Activated gamma-delta T cell treated with Interleukin-2 at 50 U/mL for 16 hours (primary cell): ENCODE data around the gene SMIM10L2A.
A peak's percentile ranks its signal among the peaks of the same experiment; 100 is the strongest.
"Not testable (repeated sequence)": the region's sequence is repeated elsewhere in the genome, so short reads cannot be mapped to it uniquely, and the experiment has no call there.

Experiments used
- DNase-seq: peaks from one replicate; pipeline ENCODE4 v3.0.0-alpha.2; 2020

The SMIM10L2A gene

GRCh38 chrX:135421932-135422809, at the start of gene SMIM10L2A:
Gene SMIM10L2A (plus strand): TSS chrX:135421944. CDS start chrX:135422132, 188 bp downstream.
- DNase-seq: no peak

- no peak for DNase-seq
Measured at GRCh38 chrX:135373357-135373756, 48.4 kb upstream of the SMIM10L2A start.

GRCh38 chrX:135382260-135382659, 39.5 kb upstream of the SMIM10L2A start:
- no peak for DNase-seq

GRCh38 chrX:135383249-135383648, 38.5 kb upstream of the SMIM10L2A start:
- DNase-seq: no peak

GRCh38 chrX:135384161-135384836, 37.4 kb upstream of the SMIM10L2A start:
- DNase-seq: peak; percentile 31

- no peak for DNase-seq
Measured at GRCh38 chrX:135388841-135389240, 32.9 kb upstream of the SMIM10L2A start.

GRCh38 chrX:135389243-135389642, 32.5 kb upstream of the SMIM10L2A start:
- DNase-seq: no peak

- no peak for DNase-seq
Measured at GRCh38 chrX:135389717-135390116, 32.0 kb upstream of the SMIM10L2A start.

GRCh38 chrX:135391734-135392133, 30.0 kb upstream of the SMIM10L2A start:
- DNase-seq: no peak

GRCh38 chrX:135393051-135393450, 28.7 kb upstream of the SMIM10L2A start:
- DNase-seq: no peak

- DNase-seq: no peak
Measured at GRCh38 chrX:135395064-135395463, 26.7 kb upstream of the SMIM10L2A start.

GRCh38 chrX:135396109-135396508, 25.6 kb upstream of the SMIM10L2A start:
- DNase-seq: no peak

- DNase-seq: no peak
Measured at GRCh38 chrX:135396566-135396965, 25.2 kb upstream of the SMIM10L2A start.

GRCh38 chrX:135397652-135398051, 24.1 kb upstream of the SMIM10L2A start:
- no peak for DNase-seq

- DNase-seq: no peak
Measured at GRCh38 chrX:135403374-135403773, 18.4 kb upstream of the SMIM10L2A start.

- DNase-seq: not testable (repeated sequence)
Measured at GRCh38 chrX:135406428-135406827, 15.3 kb upstream of the SMIM10L2A start.

- no peak for DNase-seq
Measured at GRCh38 chrX:135408794-135409193, 12.9 kb upstream of the SMIM10L2A start.

GRCh38 chrX:135410861-135411627, 10.7 kb upstream of the SMIM10L2A start:
- DNase-seq: no peak

GRCh38 chrX:135411893-135412292, 9.9 kb upstream of the SMIM10L2A start:
- no peak for DNase-seq

- no peak for DNase-seq
Measured at GRCh38 chrX:135416546-135416945, 5.2 kb upstream of the SMIM10L2A start.

- DNase-seq: no peak
Measured at GRCh38 chrX:135420831-135421230, 913 bp upstream of the SMIM10L2A start.

- DNase-seq: peak; percentile 83
Measured at GRCh38 chrX:135421537-135421931, 210 bp upstream of the SMIM10L2A start.

GRCh38 chrX:135422810-135423168, 1.0 kb downstream of the SMIM10L2A start:
- DNase-seq: not testable (repeated sequence)
